22Rv1 (cell line): ENCODE results near the gene RRAS2.

Experiments used
- ZFX ChIP-seq: fragments of 450-650 bp; IDR thresholded peaks from 2 replicates; pipeline ENCODE4 v1.6.1; 2017; ENCODE audit warnings: antibody characterized with exemption, borderline replicate concordance
- TF ChIP-seq, protein P1 (sequence below): fragments of 450-650 bp; IDR thresholded peaks from 2 replicates; pipeline ENCODE4 v1.5.1; 2017; ENCODE audit warnings: mild to moderate bottlenecking

DNA sequence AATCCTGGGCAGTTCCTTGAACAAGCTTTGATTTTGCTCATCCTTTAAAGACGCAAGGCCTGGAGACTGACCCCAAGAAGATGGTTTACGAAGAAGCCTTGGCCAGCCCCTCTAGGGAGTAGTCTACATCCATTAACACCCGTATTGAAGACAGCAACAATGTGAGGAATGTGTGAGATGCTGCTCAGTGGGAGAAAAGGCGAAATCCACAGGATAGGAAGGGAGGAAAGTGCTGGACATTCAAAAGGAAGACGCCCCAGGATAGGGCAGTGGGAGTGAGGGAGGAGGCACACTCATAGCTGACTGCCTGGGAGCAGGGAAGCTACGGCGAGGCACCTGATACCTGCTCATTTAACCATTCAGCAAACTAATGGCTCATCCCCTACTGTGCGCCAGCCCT lies 114.1 kb downstream of the RRAS2 start:
- TF ChIP-seq, protein P1, sequence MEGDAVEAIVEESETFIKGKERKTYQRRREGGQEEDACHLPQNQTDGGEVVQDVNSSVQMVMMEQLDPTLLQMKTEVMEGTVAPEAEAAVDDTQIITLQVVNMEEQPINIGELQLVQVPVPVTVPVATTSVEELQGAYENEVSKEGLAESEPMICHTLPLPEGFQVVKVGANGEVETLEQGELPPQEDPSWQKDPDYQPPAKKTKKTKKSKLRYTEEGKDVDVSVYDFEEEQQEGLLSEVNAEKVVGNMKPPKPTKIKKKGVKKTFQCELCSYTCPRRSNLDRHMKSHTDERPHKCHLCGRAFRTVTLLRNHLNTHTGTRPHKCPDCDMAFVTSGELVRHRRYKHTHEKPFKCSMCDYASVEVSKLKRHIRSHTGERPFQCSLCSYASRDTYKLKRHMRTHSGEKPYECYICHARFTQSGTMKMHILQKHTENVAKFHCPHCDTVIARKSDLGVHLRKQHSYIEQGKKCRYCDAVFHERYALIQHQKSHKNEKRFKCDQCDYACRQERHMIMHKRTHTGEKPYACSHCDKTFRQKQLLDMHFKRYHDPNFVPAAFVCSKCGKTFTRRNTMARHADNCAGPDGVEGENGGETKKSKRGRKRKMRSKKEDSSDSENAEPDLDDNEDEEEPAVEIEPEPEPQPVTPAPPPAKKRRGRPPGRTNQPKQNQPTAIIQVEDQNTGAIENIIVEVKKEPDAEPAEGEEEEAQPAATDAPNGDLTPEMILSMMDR = no peak
- no peak for TF ChIP-seq ZFX
